ENCODE results near the gene SPNS2. TPM values are rescaled to one million over a fixed set of nuclear protein-coding genes. Genes with fewer than 3 reads are reported as not detected.

The SPNS2 gene
- total and polyA plus RNA-seq, 2 donors (not counting 1 experiment from before 2014, with no cell fraction given): 0.48 TPM; not detected in 1

- no peak overlapping the region for H3K4me2 ChIP-seq (replicated peaks; ENCODE audit: low read depth, low read length, poor library complexity, severe bottlenecking)
- ChIA-PET POLR2A (no interaction called here), CTCF (no interaction called here)
- no peaks in the 10 kb centered on the region for H4K20me1 ChIP-seq (ENCODE audit: control insufficient read depth, insufficient read depth, low read length, poor library complexity, severe bottlenecking)
- intact Hi-C loops (cut with micrococcal nuclease): no loop called here
- no peaks in the 10 kb centered on the region for H3K79me2 ChIP-seq (ENCODE audit: control insufficient read depth, insufficient read depth, low read length)
- Mint-ChIP-seq H3K27ac (no peak overlapping the region), H3K4me3 (no peak overlapping the region), H3K4me1 (peaks cover 1% of the 10 kb centered on the region), H3K27me3 (peaks cover 20% of the 10 kb centered on the region), H3K9me3 (ENCODE audit: insufficient read depth) (no peaks in the 10 kb centered on the region)
- H3K4me1 ChIP-seq (ENCODE audit: control insufficient read depth in 2 of 2, insufficient read depth in 2 of 2, low read length in 2 of 2): peaks cover 0 to 7% of the 10 kb centered on the region in 2 donors
- DNase-seq (no peak), ATAC-seq (ENCODE audit: low read depth) (no peak)
- WGBS (ENCODE audit: insufficient coverage): 95% methylated on average over 26 of the region's 31 CpGs
- no peaks in the 10 kb centered on the region for H3K36me3 ChIP-seq (replicated peaks in 1 of 2; ENCODE audit: control extremely low read depth in 1 of 2, control insufficient read depth in 1 of 2, extremely low read depth in 1 of 2, insufficient read depth in 2 of 2, low read length in 1 of 2)
- no peak overlapping the region for H3K27ac ChIP-seq (ENCODE audit: low read length in 2 of 2)
- H2AFZ ChIP-seq (ENCODE audit: insufficient read depth, low read depth, low read length, poor library complexity, severe bottlenecking): no peak overlapping the region
- H3K4me3 ChIP-seq (ENCODE audit: control extremely low read depth in 1 of 5, extremely low read depth in 1 of 5, insufficient read depth in 1 of 5, low read depth in 2 of 5, low read length in 4 of 5): no peak overlapping the region
- no peak overlapping the region for H3K9ac ChIP-seq (ENCODE audit: low read length)
- TF ChIP-seq EZH2 (IDR thresholded peaks at IDR 0.05; ENCODE audit: borderline replicate concordance, insufficient read depth, low read depth, low read length, poor library complexity, severe bottlenecking) (no peak), CTCF (IDR thresholded peaks at IDR 0.05) (no peak)
- H3K9me3 ChIP-seq (ENCODE audit: control extremely low read depth in 1 of 3, control insufficient read depth in 2 of 3, insufficient read depth in 1 of 3, low read length in 2 of 3): peaks cover 0 to 3% (median 0%) of the 10 kb centered on the region in 3 donors
- peaks cover 0 to 15% (median 3%) of the 10 kb centered on the region in 4 experiments for H3K27me3 ChIP-seq (replicated peaks in 1 of 4; ENCODE audit: control extremely low read depth in 1 of 4, control insufficient read depth in 3 of 4, insufficient read depth in 4 of 4, low read length in 3 of 4)
Measured at GRCh38 chr17:4512156-4513112, 13.8 kb downstream of the SPNS2 start.

All from B cell (primary cell).